ENCODE data around the gene AKNAD1. TPM values are rescaled to one million over a fixed set of nuclear protein-coding genes. Genes with fewer than 3 reads are reported as not detected.

Gene AKNAD1
- total and polyA plus RNA-seq, 2 of the 13 experiments (the other 11 are each of a cell fraction or from before 2014, with no cell fraction given) = not detected

DNA sequence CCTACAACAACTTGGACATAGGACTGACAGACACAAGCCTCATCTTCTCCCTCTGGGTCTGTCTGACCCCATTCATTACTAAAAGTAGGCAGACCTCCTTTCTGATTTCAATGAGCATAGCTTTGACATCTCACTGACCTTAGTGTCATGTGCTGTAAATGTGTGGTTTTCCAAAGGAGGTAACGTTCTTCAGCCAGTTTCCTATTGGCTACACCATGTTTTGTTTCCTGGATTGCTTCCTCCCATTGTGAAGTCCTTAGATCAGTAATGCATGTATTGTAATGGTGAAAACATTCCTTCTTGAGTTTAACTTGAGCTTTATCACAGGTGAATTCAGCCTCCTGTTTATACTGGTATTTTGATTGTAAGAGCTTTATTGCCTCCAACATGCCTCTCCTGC lies 89.8 kb downstream of the AKNAD1 start (continued):
- TF ChIP-seq, protein P1, sequence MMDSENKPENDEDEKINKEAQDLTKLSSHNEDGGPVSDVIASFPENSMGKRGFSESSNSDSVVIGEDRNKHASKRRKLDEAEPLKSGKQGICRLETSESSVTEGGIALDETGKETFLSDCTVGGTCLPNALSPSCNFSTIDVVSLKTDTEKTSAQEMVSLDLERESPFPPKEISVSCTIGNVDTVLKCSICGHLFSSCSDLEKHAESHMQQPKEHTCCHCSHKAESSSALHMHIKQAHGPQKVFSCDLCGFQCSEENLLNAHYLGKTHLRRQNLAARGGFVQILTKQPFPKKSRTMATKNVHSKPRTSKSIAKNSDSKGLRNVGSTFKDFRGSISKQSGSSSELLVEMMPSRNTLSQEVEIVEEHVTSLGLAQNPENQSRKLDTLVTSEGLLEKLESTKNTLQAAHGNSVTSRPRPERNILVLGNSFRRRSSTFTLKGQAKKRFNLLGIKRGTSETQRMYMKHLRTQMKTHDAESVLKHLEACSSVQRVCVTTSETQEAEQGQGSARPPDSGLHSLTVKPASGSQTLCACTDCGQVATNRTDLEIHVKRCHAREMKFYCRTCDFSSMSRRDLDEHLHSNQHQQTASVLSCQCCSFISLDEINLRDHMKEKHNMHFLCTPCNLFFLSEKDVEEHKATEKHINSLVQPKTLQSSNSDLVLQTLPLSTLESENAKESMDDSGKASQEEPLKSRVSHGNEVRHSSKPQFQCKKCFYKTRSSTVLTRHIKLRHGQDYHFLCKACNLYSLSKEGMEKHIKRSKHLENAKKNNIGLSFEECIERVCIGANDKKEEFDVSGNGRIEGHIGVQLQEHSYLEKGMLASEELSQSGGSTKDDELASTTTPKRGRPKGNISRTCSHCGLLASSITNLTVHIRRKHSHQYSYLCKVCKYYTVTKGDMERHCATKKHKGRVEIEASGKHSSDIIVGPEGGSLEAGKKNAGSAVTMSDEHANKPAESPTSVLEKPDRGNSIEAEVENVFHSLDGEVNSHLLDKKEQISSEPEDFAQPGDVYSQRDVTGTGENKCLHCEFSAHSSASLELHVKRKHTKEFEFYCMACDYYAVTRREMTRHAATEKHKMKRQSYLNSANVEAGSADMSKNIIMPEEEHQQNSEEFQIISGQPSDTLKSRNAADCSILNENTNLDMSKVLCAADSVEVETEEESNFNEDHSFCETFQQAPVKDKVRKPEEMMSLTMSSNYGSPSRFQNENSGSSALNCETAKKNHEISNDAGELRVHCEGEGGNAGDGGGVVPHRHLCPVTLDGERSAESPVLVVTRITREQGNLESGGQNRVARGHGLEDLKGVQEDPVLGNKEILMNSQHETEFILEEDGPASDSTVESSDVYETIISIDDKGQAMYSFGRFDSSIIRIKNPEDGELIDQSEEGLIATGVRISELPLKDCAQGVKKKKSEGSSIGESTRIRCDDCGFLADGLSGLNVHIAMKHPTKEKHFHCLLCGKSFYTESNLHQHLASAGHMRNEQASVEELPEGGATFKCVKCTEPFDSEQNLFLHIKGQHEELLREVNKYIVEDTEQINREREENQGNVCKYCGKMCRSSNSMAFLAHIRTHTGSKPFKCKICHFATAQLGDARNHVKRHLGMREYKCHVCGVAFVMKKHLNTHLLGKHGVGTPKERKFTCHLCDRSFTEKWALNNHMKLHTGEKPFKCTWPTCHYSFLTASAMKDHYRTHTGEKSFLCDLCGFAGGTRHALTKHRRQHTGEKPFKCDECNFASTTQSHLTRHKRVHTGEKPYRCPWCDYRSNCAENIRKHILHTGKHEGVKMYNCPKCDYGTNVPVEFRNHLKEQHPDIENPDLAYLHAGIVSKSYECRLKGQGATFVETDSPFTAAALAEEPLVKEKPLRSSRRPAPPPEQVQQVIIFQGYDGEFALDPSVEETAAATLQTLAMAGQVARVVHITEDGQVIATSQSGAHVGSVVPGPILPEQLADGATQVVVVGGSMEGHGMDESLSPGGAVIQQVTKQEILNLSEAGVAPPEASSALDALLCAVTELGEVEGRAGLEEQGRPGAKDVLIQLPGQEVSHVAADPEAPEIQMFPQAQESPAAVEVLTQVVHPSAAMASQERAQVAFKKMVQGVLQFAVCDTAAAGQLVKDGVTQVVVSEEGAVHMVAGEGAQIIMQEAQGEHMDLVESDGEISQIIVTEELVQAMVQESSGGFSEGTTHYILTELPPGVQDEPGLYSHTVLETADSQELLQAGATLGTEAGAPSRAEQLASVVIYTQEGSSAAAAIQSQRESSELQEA (CRISPR knock-in tag; IDR thresholded peaks at IDR 0.05; ENCODE audit: not compliant biosample characterization) = no peak
- TF ChIP-seq, protein P2, sequence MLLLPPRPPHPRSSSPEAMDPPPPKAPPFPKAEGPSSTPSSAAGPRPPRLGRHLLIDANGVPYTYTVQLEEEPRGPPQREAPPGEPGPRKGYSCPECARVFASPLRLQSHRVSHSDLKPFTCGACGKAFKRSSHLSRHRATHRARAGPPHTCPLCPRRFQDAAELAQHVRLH (CRISPR knock-in tag; IDR thresholded peaks at IDR 0.05; ENCODE audit: borderline replicate concordance, low read depth) = no peak
- no peak for TF ChIP-seq FIP1L1 (IDR thresholded peaks at IDR 0.05; ENCODE audit: borderline replicate concordance, insufficient read depth, low read depth, low read length)
- TF ChIP-seq ZMYM2 (CRISPR knock-in tag; IDR thresholded peaks at IDR 0.05) = no peak
- TF ChIP-seq ZNF232 (CRISPR knock-in tag; IDR thresholded peaks at IDR 0.05; ENCODE audit: borderline replicate concordance) = no peak
- TF ChIP-seq SYNCRIP (IDR thresholded peaks at IDR 0.05; ENCODE audit: insufficient read depth, low read depth, low read length) = no peak
- TF ChIP-seq STAT6 (CRISPR knock-in tag; IDR thresholded peaks at IDR 0.05; ENCODE audit: borderline replicate concordance) = no peak
- TF ChIP-seq AKAP8 (CRISPR knock-in tag; IDR thresholded peaks at IDR 0.05) = no peak
- TF ChIP-seq MEF2D (CRISPR knock-in tag; IDR thresholded peaks at IDR 0.05) = no peak
- TF ChIP-seq CEBPB (IDR thresholded peaks at IDR 0.05; ENCODE audit: borderline replicate concordance, low read depth, low read length) = no peak
